ENCODE data around the gene STXBP2.

STXBP2 gene

DNA sequence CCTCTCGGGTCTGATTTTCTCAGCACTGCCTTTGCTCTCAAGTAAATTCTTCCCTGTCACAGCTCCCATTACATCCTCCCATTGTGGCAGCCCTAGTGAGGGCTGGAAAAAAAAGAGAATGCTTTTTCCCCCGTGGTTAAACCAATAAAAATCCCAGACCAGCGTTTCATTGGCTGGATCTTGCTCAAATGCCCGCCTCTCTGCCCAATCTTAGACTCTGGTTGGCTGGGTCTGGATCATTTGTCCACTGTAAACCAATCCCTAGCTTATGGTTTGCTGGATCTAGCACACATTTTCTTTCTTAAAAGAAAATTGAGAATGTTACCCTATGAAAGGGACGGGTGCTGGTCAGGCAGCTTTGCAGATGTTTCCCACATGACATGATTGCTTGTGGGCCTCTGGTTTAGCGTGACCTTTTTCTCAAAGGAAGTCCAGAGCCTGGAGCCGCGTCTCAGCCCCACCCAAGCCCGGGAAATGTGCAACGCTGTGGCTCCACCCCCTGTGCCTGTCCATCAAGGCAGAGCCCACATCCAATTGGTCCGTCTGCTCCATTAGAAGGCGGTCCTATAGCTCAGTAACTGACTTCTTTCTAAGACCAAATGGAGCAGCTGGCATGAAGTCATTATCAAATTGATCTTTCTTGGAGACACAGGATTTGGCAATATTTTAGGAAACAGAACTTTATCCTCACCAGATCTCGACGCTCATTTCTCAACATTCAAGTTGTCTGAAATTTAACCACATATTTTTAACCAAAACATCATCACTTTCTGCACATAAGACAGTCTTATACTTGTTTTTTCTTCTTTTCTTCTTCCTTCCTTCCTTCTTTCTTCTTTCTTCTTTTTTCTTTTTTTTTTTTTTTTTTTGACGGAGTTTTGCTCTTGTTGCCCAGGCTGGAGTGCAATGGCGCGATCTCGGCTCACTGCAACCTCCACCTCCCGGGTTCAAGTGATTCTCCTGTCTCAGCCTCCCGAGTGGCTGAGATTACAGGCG lies 37.4 kb downstream of the STXBP2 start:
- H3K27ac ChIP-seq (ENCODE audit: low read depth, low read length), result no peak overlapping the region

DNA sequence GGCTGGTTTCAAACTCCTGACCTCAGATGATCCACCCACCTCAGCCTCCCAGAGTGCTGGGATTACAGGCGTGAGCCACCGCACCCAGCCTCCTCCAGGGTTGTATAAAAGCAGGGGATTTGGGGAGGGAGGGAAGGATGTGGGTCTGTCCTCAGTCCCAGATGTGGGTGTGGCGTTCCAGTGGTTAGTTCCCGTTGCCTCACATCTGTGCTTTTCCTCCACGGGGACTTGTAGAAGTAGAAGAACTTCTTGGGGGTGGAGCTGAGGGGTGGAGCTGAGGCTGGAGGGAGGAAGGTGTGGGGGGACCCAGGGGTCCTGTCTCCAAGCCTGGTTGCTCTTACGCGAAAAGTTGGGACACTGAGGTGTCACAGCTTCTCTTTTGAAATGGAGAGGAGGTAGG lies 39.5 kb downstream of the STXBP2 start:
- Histone ChIP-seq H3K4me1 (ENCODE audit: control insufficient read depth, insufficient read depth, low read length) (no peaks in the 10 kb centered on the region), H3K4me3 (ENCODE audit: low read depth, low read length) (no peak overlapping the region), H3K9ac (ENCODE audit: low read depth, low read length) (no peak overlapping the region), H3K9me3 (ENCODE audit: control insufficient read depth, insufficient read depth, low read length) (no peaks in the 10 kb centered on the region), H3K36me3 (ENCODE audit: control insufficient read depth, insufficient read depth, low read length) (no peaks in the 10 kb centered on the region), H3K27me3 (ENCODE audit: control insufficient read depth, insufficient read depth, low read length) (peaks cover 25% of the 10 kb centered on the region), H3K27ac (ENCODE audit: low read depth, low read length) (no peak overlapping the region)

More for the DNA sequence above, 37.4 kb downstream of the STXBP2 start:
- peaks cover 4% of the 10 kb centered on the region; the same call in 1 of the 2 replicates for H3K4me1 ChIP-seq (ENCODE audit: control insufficient read depth, insufficient read depth, low read length)
- no peak overlapping the region for H3K9ac ChIP-seq (ENCODE audit: low read depth, low read length)
- peak overlapping the region; percentile 31; the same call in 1 of the 2 replicates for H3K4me3 ChIP-seq (ENCODE audit: low read depth, low read length)
- no peaks in the 10 kb centered on the region for H3K9me3 ChIP-seq (ENCODE audit: control insufficient read depth, insufficient read depth, low read length)
- H3K36me3 ChIP-seq (ENCODE audit: control insufficient read depth, insufficient read depth, low read length), result no peaks in the 10 kb centered on the region
- peaks cover 39% of the 10 kb centered on the region for H3K27me3 ChIP-seq (ENCODE audit: control insufficient read depth, insufficient read depth, low read length)

DNA sequence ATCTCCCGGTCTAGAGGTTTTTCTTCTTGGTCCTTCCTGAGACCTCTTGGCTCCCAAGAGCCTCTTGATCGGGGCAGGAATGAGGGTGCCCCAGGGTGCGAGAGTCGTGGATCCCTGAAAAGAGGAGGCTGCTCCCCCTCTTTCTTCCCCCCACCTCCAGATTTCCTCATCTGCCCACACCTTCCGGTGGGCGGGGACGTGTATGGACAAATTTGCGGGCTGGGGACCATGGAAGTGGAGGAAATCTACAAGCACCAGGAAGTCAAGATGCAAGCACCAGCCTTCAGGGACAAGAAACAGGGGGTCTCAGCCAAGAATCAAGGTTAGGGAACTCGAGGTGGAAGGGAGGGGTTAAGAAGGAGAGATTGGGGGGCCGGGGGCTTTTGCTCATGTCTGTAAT lies 39.9 kb downstream of the STXBP2 start, which contains the start of gene MCEMP1:
TSS of gene MCEMP1 (plus strand) at position 237 of the 400 bp plus-strand sequence. CDS start at position 268, 31 bp downstream.
- no peaks in the 10 kb centered on the region; the same call in 1 of the 2 replicates for H3K4me1 ChIP-seq (ENCODE audit: control insufficient read depth, insufficient read depth, low read length)
- no peaks in the 10 kb centered on the region for H3K36me3 ChIP-seq (ENCODE audit: control insufficient read depth, insufficient read depth, low read length)
- no peaks in the 10 kb centered on the region for H3K9me3 ChIP-seq (ENCODE audit: control insufficient read depth, insufficient read depth, low read length)
- H3K27ac ChIP-seq (ENCODE audit: low read depth, low read length), result no peak within 1 kb of the TSS
- H3K27me3 ChIP-seq (ENCODE audit: control insufficient read depth, insufficient read depth, low read length), result peaks cover 23% of the 10 kb centered on the region
- no peak within 1 kb of the TSS for H3K9ac ChIP-seq (ENCODE audit: low read depth, low read length)
- H3K4me3 ChIP-seq (ENCODE audit: low read depth, low read length), result no peak within 1 kb of the TSS

DNA sequence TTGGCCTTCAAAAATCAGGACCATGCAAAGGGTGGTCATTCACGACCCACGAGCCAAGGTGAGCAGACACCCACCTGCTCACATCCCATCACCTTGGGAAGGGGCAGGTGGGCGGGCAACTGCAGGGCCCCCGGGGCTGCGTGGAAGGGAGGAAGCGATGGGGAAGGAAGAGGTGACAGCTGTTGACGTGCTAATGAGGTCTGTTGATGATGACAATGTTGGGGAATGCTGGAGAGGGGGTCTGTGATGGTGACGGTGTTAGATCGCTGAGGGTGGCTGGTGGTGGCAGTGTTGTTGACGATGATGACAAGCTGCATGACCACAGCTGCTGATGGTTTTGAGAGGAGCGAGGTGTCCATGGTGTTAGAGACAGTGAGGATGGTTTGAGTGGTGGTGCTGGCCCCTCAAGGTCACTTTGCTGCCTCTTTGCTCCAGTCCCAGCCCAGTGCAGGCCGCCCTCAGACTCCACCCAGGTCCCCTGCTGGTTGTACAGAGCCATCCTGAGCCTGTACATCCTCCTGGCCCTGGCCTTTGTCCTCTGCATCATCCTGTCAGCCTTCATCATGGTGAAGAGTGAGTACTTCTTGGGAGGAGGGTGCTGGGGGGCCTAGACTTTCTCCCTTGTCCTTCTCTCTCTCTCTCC lies 40.9 kb downstream of the STXBP2 start:
- peaks cover 15% of the 10 kb centered on the region for H3K27me3 ChIP-seq (ENCODE audit: control insufficient read depth, insufficient read depth, low read length)
- H3K9me3 ChIP-seq (ENCODE audit: control insufficient read depth, insufficient read depth, low read length), result no peaks in the 10 kb centered on the region
- H3K36me3 ChIP-seq (ENCODE audit: control insufficient read depth, insufficient read depth, low read length), result peaks cover 6% of the 10 kb centered on the region
- no peak overlapping the region for H3K27ac ChIP-seq (ENCODE audit: low read depth, low read length)
- no peak overlapping the region for H3K4me3 ChIP-seq (ENCODE audit: low read depth, low read length)
- no peaks in the 10 kb centered on the region; the same call in 1 of the 2 replicates for H3K4me1 ChIP-seq (ENCODE audit: control insufficient read depth, insufficient read depth, low read length)
- H3K9ac ChIP-seq (ENCODE audit: low read depth, low read length), result no peak overlapping the region

DNA sequence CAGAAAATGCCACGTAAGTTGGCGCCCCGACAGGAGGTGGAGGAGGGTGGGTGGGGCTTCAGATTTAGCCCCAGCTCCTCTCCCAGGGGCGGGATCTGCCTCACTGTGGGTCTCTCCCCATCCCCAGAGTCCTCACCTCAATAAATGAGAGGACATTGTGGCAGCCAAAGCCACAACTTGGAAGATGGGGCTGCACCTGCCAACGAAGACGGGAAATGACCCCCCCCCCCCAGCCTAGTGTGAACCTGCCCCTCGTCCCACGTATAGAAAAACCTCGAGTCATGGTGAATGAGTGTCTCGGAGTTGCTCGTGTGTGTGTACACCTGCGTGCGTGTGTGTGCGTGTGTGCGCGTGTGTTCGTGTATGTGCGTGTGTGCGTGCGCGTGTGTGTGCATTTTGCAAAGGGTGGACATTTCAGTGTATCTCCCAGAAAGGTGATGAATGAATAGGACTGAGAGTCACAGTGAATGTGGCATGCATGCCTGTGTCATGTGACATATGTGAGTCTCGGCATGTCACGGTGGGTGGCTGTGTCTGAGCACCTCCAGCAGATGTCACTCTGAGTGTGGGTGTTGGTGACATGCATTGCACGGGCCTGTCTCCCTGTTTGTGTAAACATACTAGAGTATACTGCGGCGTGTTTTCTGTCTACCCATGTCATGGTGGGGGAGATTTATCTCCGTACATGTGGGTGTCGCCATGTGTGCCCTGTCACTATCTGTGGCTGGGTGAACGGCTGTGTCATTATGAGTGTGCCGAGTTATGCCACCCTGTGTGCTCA lies 42.3 kb downstream of the STXBP2 start:
- no peak overlapping the region for H3K9ac ChIP-seq (ENCODE audit: low read depth, low read length)

DNA sequence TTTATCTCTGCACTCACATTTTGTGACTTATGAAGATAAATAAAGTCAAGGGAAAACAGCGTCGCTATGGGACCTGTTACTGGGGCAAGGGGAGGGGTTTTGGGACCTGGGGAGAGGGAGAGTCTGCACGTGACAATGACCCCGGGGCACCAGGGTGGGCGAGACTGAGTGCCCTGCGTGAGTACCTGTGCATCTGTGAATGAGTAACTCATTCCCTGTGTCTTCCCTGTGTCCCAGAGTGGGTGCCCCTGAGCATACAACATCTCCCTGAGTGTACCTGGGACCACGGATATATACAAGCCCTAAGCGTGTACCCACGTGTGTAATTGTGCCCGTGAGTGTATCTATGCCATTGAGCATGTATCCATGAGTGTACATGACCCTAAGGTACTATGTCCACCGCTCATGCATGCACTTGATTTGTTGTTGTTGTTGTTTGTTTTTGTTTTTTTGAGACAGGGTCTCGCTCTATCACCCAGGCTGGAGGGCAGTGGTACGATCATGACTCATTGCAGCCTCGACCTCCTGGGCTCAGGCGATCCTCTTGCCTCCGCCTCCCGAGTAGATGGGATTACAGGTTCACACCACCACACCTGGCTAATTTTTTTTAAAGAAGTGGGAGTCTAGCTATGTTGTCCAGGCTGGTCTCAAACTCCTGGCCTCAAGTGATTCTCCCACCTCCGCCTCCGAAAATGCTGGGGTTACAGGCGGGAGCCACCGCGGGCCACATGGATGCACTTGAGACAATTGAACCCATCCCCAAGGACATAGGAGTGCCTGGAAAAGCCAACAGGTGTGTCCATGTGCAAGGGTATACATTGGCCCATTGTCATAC lies 43.1 kb downstream of the STXBP2 start:
- peaks cover 12% of the 10 kb centered on the region for H3K36me3 ChIP-seq (ENCODE audit: control insufficient read depth, insufficient read depth, low read length)

More for the DNA sequence above, 42.3 kb downstream of the STXBP2 start:
- peaks cover 12% of the 10 kb centered on the region for H3K36me3 ChIP-seq (ENCODE audit: control insufficient read depth, insufficient read depth, low read length)
- no peak overlapping the region for H3K27ac ChIP-seq (ENCODE audit: low read depth, low read length)
- no peak overlapping the region for H3K4me3 ChIP-seq (ENCODE audit: low read depth, low read length)
- no peaks in the 10 kb centered on the region for H3K9me3 ChIP-seq (ENCODE audit: control insufficient read depth, insufficient read depth, low read length)
- peaks cover 12% of the 10 kb centered on the region for H3K27me3 ChIP-seq (ENCODE audit: control insufficient read depth, insufficient read depth, low read length)
- H3K4me1 ChIP-seq (ENCODE audit: control insufficient read depth, insufficient read depth, low read length), result no peaks in the 10 kb centered on the region; the same call in 1 of the 2 replicates

DNA sequence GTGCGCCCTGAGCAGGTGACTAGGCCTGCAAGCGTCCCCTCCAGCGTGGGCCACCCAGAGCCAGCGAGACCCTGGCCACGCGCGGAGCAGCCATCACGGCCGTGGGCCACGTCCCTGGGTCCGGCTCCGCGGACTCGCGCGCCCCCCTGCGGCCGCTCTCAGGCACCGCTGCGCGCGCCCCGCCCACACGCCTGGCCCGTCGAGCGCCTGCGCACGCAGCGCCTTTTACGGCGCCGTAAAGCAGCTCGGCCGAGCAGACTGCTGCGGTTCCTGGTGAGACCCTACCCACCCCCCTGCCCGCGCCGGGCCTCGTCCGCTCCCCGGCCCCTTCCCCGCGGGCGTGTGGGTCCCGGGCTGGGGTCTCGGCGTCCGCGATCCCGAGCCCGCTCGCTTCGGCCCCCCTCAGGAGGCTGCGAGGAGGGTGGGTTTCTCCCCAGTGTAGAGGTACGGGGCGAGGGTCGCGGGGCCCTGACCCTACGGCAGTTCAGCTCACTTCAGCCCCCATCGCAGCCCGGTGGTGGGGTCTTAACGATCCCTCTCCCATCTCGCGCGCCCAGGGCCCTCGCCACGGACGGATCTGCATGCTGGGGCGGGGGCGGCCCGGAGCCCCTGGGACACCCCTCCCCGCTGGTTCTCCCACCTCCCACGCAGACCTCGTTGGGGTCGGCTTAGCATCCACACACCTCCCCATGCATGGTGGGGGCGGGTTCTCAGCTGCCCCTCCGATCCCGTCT lies 43.9 kb downstream of the STXBP2 start, which contains the start of gene TRAPPC5:
TSS of gene TRAPPC5 (plus strand) at position 228 of the 734 bp plus-strand sequence. CDS start 1,421 bp downstream, outside the sequence.
- H3K9me3 ChIP-seq (ENCODE audit: control insufficient read depth, insufficient read depth, low read length), result no peaks in the 10 kb centered on the region
- H3K36me3 ChIP-seq (ENCODE audit: control insufficient read depth, insufficient read depth, low read length), result peaks cover 12% of the 10 kb centered on the region
- peak within 1 kb of the TSS; percentile 50 for H3K27ac ChIP-seq (ENCODE audit: low read depth, low read length)
- no peak within 1 kb of the TSS for H3K9ac ChIP-seq (ENCODE audit: low read depth, low read length)
- peaks cover 4% of the 10 kb centered on the region; the same call in 1 of the 2 replicates for H3K4me1 ChIP-seq (ENCODE audit: control insufficient read depth, insufficient read depth, low read length)
- H3K27me3 ChIP-seq (ENCODE audit: control insufficient read depth, insufficient read depth, low read length), result peaks cover 12% of the 10 kb centered on the region
- H3K4me3 ChIP-seq (ENCODE audit: low read depth, low read length), result peak within 1 kb of the TSS; percentile 75

More for the DNA sequence above, 43.1 kb downstream of the STXBP2 start:
- H3K9me3 ChIP-seq (ENCODE audit: control insufficient read depth, insufficient read depth, low read length), result no peaks in the 10 kb centered on the region
- no peak overlapping the region for H3K27ac ChIP-seq (ENCODE audit: low read depth, low read length)
- no peak overlapping the region for H3K9ac ChIP-seq (ENCODE audit: low read depth, low read length)
- peaks cover 12% of the 10 kb centered on the region for H3K27me3 ChIP-seq (ENCODE audit: control insufficient read depth, insufficient read depth, low read length)
- no peaks in the 10 kb centered on the region; the same call in 1 of the 2 replicates for H3K4me1 ChIP-seq (ENCODE audit: control insufficient read depth, insufficient read depth, low read length)
- peak overlapping the region; percentile 75 for H3K4me3 ChIP-seq (ENCODE audit: low read depth, low read length)

DNA sequence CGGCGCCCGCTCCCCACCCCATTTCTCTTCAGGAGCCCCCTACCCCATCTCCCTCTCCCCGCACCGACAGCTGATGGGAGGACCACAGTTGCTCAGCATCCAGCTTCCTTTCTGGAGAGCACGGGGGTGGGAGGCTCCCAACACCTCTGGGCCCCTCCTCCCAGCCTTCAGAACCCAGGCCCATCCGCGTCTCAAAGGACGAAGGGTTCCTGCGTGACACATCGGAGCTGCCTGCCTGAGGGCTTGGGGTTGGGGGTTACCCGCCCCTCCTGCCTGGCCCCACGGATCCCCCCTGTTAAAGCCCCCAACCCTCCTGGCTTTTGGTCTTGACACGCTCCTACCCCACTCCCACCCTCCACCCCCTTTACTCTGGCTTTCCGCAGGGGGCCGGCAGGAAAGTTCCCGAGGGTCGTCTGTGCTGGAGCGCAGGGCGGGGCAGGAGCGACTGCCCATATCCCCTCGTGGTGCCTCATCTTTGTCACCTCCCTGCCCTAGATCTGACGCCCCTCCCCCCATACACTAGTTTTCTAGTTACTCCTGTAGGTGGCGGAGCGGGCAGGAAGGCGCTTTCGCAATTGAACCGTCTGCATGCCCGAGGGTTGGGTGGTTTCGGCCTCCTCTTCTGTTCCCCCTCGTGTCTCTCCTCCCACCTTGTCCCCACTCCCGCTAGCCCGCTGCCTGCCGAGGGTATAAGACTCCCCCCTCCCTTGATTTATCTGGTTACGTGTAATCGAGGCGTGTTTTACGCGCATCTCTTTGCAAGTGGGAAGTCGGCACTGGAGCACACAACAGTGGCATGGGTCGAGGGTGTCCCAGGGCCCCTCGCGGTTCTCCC lies 44.6 kb downstream of the STXBP2 start:
- Histone ChIP-seq H3K4me1 (ENCODE audit: control insufficient read depth, insufficient read depth, low read length) (peaks cover 4% of the 10 kb centered on the region; the same call in 1 of the 2 replicates), H3K4me3 (ENCODE audit: low read depth, low read length) (peak overlapping the region; percentile 75), H3K9ac (ENCODE audit: low read depth, low read length) (no peak overlapping the region), H3K27ac (ENCODE audit: low read depth, low read length) (no peak overlapping the region), H3K9me3 (ENCODE audit: control insufficient read depth, insufficient read depth, low read length) (no peaks in the 10 kb centered on the region), H3K27me3 (ENCODE audit: control insufficient read depth, insufficient read depth, low read length) (peaks cover 10% of the 10 kb centered on the region), H3K36me3 (ENCODE audit: control insufficient read depth, insufficient read depth, low read length) (peaks cover 12% of the 10 kb centered on the region)

Measured in HUES48 (cell line).